ENCODE measurements around the gene RNF13.

DNA sequence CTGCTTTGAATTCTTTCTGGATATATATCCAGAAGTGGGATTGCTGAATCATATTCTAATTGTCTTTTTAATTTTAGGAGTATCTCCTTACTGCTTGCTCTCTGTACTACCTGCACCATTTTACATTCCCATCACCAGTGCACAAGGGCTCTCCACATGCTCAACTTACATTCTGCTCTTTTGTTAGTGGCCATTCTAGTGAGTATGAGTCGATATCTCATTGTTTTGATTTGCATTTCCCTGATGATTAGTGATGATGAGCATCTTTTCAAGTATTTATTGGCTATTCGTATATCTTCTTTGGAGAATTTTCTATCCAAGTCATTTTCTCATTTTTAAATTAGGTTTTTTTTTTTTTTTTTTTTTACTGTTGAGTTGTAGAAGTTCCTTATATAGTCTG is 128.2 kb downstream of the RNF13 start:
- TF ChIP-seq, protein P1, sequence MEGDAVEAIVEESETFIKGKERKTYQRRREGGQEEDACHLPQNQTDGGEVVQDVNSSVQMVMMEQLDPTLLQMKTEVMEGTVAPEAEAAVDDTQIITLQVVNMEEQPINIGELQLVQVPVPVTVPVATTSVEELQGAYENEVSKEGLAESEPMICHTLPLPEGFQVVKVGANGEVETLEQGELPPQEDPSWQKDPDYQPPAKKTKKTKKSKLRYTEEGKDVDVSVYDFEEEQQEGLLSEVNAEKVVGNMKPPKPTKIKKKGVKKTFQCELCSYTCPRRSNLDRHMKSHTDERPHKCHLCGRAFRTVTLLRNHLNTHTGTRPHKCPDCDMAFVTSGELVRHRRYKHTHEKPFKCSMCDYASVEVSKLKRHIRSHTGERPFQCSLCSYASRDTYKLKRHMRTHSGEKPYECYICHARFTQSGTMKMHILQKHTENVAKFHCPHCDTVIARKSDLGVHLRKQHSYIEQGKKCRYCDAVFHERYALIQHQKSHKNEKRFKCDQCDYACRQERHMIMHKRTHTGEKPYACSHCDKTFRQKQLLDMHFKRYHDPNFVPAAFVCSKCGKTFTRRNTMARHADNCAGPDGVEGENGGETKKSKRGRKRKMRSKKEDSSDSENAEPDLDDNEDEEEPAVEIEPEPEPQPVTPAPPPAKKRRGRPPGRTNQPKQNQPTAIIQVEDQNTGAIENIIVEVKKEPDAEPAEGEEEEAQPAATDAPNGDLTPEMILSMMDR (IDR thresholded peaks at IDR 0.05), result no peak
- TF ChIP-seq EZH2 (IDR thresholded peaks at IDR 0.05; ENCODE audit: borderline replicate concordance, insufficient read depth, low read depth, low read length, poor library complexity, severe bottlenecking), result no peak
